HG03442 (cell line): ENCODE data around the gene PREX1.

ENCODE experiments used
- ATAC-seq: cut with Tn5 transposase; IDR thresholded peaks from one replicate; pipeline ENCODE4 v1.9.1; 2021; ENCODE audit warnings: mild to moderate bottlenecking, moderate library complexity; ENCODE audit not compliant: unreplicated experiment

PREX1 gene

GRCh38 chr20:48797275-48797825 is 30.4 kb downstream of the PREX1 start:
- ATAC-seq, result no peak

GRCh38 chr20:48795732-48796131 is 32.1 kb downstream of the PREX1 start:
- ATAC-seq, result no peak

- ATAC-seq, result no peak
These were observed 32.9 kb downstream of the PREX1 start for GRCh38 chr20:48794816-48795457.

GRCh38 chr20:48794360-48794759 is 33.4 kb downstream of the PREX1 start:
- no peak for ATAC-seq

GRCh38 chr20:48793776-48794175 is 34.0 kb downstream of the PREX1 start:
- ATAC-seq, result no peak

GRCh38 chr20:48791666-48792071 is 36.1 kb downstream of the PREX1 start:
- ATAC-seq, result no peak

- no peak for ATAC-seq
These were observed 36.8 kb downstream of the PREX1 start for GRCh38 chr20:48791014-48791413.

GRCh38 chr20:48790473-48791003 is 37.3 kb downstream of the PREX1 start:
- ATAC-seq, result no peak

- ATAC-seq, result no peak
These were observed 37.9 kb downstream of the PREX1 start for GRCh38 chr20:48789781-48790472.

- peak; percentile 28 for ATAC-seq
These were observed 38.6 kb downstream of the PREX1 start for GRCh38 chr20:48789185-48789668.

- peak; percentile 45 for ATAC-seq
These were observed 39.2 kb downstream of the PREX1 start for GRCh38 chr20:48788486-48789072.

GRCh38 chr20:48787861-48788375 is 39.9 kb downstream of the PREX1 start:
- no peak for ATAC-seq

- ATAC-seq, result no peak
These were observed 40.7 kb downstream of the PREX1 start for GRCh38 chr20:48786951-48787705.

- no peak for ATAC-seq
These were observed 42.0 kb downstream of the PREX1 start for GRCh38 chr20:48785801-48786200.

GRCh38 chr20:48785256-48785655 is 42.5 kb downstream of the PREX1 start:
- ATAC-seq, result no peak

GRCh38 chr20:48784273-48784641 is 43.5 kb downstream of the PREX1 start:
- ATAC-seq, result no peak

- ATAC-seq, result no peak
These were observed 44.1 kb downstream of the PREX1 start for GRCh38 chr20:48783533-48784272.

- no peak for ATAC-seq
These were observed 44.9 kb downstream of the PREX1 start for GRCh38 chr20:48782901-48783308.

GRCh38 chr20:48782053-48782452 is 45.7 kb downstream of the PREX1 start:
- ATAC-seq, result no peak

- ATAC-seq, result no peak
These were observed 46.2 kb downstream of the PREX1 start for GRCh38 chr20:48781634-48782033.
